Keratinocyte (primary cell): ENCODE measurements around the gene KIF3A. TPM values are rescaled to one million over a fixed set of nuclear protein-coding genes. Genes with fewer than 3 reads are reported as not detected.

Experiments used
- DNase-seq: peaks from one replicate; pipeline ENCODE4 v3.0.0-alpha.2; 2011; ENCODE audit warnings: low read depth, missing footprints, low spot score
- FAIRE-seq: peaks from 2 replicates; lab custom pipeline; 2011; peaks lifted over from hg19 to GRCh38; lab: Jason Lieb, UNC
- H2AFZ ChIP-seq: 2 replicates; pipeline ENCODE4 v1.6.0; 2012; ENCODE audit warnings: low read length, control low read depth, inconsistent platforms; ENCODE audit not compliant: control insufficient read depth
- H3K27ac ChIP-seq: 2 replicates; pipeline ENCODE4 v1.5.1; 2011; ENCODE audit warnings: low read length; ENCODE audit not compliant: control insufficient read depth, insufficient read depth
- H3K27me3 ChIP-seq: 3 replicates; pipeline ENCODE4 v1.6.0; 2011; ENCODE audit warnings: low read length; ENCODE audit not compliant: control insufficient read depth, insufficient read depth; ENCODE audit errors: extremely low read depth
- H3K36me3 ChIP-seq, 2 experiments: 2 replicates in 1 of 2; 3 replicates in 1 of 2; pipeline ENCODE4 v1.5.1; 2011; ENCODE audit warnings: low read length in 2 of 2, mild to moderate bottlenecking in 1 of 2; ENCODE audit not compliant: control insufficient read depth in 2 of 2, insufficient read depth in 2 of 2; ENCODE audit errors: extremely low read depth in 1 of 2
- H3K4me1 ChIP-seq: 3 replicates; pipeline ENCODE4 v1.5.1; 2011; ENCODE audit warnings: low read length; ENCODE audit not compliant: control insufficient read depth, insufficient read depth; ENCODE audit errors: extremely low read depth
- H3K4me2 ChIP-seq: 3 replicates; pipeline ENCODE4 v1.6.0; 2011; ENCODE audit warnings: low read depth, low read length; ENCODE audit not compliant: control insufficient read depth, insufficient read depth; ENCODE audit errors: extremely low read depth
- H3K4me3 ChIP-seq, 3 experiments: fragments of 200-600 bp in 1 of 3; sonication (generic) in 1 of 3; 2 replicates in 2 of 3; 3 replicates in 1 of 3; pipeline ENCODE4 v1.5.1; 2011 to 2016; ENCODE audit warnings: low read length in 3 of 3, mild to moderate bottlenecking in 3 of 3, control low read depth in 2 of 3, inconsistent platforms in 1 of 3, low read depth in 1 of 3, mixed read lengths in 1 of 3, mixed run types in 1 of 3, moderate library complexity in 1 of 3; ENCODE audit not compliant: control insufficient read depth in 2 of 3, insufficient read depth in 2 of 3; ENCODE audit errors: extremely low read depth in 1 of 3
- H3K79me2 ChIP-seq: 2 replicates; pipeline ENCODE4 v1.6.0; 2012; ENCODE audit warnings: low read length; ENCODE audit not compliant: control insufficient read depth, insufficient read depth
- H3K9ac ChIP-seq: 3 replicates; pipeline ENCODE4 v1.6.0; 2011; ENCODE audit warnings: low read length; ENCODE audit not compliant: control insufficient read depth, insufficient read depth; ENCODE audit errors: extremely low read depth
- H3K9me1 ChIP-seq: 3 replicates; pipeline ENCODE4 v1.6.0; 2011; ENCODE audit warnings: low read length; ENCODE audit not compliant: control insufficient read depth, insufficient read depth; ENCODE audit errors: extremely low read depth
- H3K9me3 ChIP-seq: 2 replicates; pipeline ENCODE4 v1.5.1; 2012; ENCODE audit warnings: low read depth, low read length; ENCODE audit not compliant: control insufficient read depth
- H4K20me1 ChIP-seq: 3 replicates; pipeline ENCODE4 v1.6.0; 2011; ENCODE audit warnings: low read length; ENCODE audit not compliant: control insufficient read depth, insufficient read depth; ENCODE audit errors: extremely low read depth
- EZH2 ChIP-seq: IDR thresholded peaks from one replicate; pipeline ENCODE4 v1.6.1; 2012; ENCODE audit warnings: inconsistent platforms, mild to moderate bottlenecking, low read length, moderate library complexity
- dilution Hi-C: fragments of 300-500 bp; cut with MboI; formaldehyde crosslinking; loops from one replicate; pipeline ENCODE4 v1.7.0; 2020; ENCODE audit warnings: low sequenced_read_pairs; ENCODE audit not compliant: extremely low pct_ligation_motif_present
- polyA plus RNA-seq, 5 experiments: library from polyadenylated mRNA; depleted of rRNA in 3 of 5; stranded (reverse) in 3 of 5; stranded (forward) in 1 of 5; unstranded in 1 of 5; fragments of >200 nt; gene quantifications; 1 replicate in 1 of 5; 2 replicates in 3 of 5; 3 replicates in 1 of 5; pipeline versions ENCODE4 v1.2.1 to v1.2.3, GENCODE V29; 2011 to 2012; ENCODE audit warnings: missing spikeins in 2 of 5, low read depth in 1 of 5, low replicate concordance in 1 of 5
- TF ChIP-seq, protein P1 (sequence below), 3 experiments: IDR thresholded peaks in 1 of 3; conservative IDR thresholded peaks in 1 of 3; optimal IDR thresholded peaks in 1 of 3; 2 replicates in 2 of 3; 3 replicates in 1 of 3; pipeline versions ENCODE3 to v1.5.1; 2011; ENCODE audit warnings: low read length in 3 of 3, mild to moderate bottlenecking in 3 of 3, moderate library complexity in 2 of 3, control low read depth in 1 of 3, inconsistent platforms in 1 of 3; ENCODE audit not compliant: insufficient read depth in 2 of 3; ENCODE audit errors: extremely low read depth in 1 of 3

The KIF3A gene
- polyA plus RNA-seq, 1 donor (not counting 4 experiments of a cell fraction or from before 2014, with no cell fraction given): 15.4 TPM

DNA sequence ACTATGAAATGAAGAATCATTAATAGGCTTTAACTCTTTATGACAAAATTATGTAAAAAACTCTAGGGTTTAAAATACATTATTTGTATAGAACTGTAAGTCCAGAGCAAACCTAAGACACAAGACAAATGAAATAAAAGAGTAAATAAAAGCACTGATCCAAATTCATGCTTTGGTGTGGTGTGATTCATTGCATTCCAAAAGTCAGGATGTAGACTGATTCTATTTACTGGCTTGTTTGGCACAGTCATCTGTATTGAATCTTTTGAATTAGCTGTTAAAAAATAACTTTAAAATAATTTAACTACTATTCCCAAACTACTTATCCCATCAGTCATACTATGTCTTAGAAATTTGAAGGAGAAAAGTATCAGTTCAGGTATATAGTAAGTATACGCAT lies 32.5 kb downstream of the KIF3A start:
- Histone ChIP-seq H3K4me3 (no peak overlapping the region), H3K27me3 (no peaks in the 10 kb centered on the region), H2AFZ (no peak overlapping the region), H3K79me2 (no peaks in the 10 kb centered on the region), H3K9me3 (no peaks in the 10 kb centered on the region), H3K36me3 (peaks cover 2 to 7% of the 10 kb centered on the region in 2 experiments), H3K4me1 (no peaks in the 10 kb centered on the region), H4K20me1 (no peaks in the 10 kb centered on the region), H3K9ac (no peak overlapping the region), H3K4me2 (no peak overlapping the region), H3K9me1 (no peaks in the 10 kb centered on the region), H3K27ac (no peak overlapping the region)
- dilution Hi-C loops: no loop called here
- TF ChIP-seq, protein P1, sequence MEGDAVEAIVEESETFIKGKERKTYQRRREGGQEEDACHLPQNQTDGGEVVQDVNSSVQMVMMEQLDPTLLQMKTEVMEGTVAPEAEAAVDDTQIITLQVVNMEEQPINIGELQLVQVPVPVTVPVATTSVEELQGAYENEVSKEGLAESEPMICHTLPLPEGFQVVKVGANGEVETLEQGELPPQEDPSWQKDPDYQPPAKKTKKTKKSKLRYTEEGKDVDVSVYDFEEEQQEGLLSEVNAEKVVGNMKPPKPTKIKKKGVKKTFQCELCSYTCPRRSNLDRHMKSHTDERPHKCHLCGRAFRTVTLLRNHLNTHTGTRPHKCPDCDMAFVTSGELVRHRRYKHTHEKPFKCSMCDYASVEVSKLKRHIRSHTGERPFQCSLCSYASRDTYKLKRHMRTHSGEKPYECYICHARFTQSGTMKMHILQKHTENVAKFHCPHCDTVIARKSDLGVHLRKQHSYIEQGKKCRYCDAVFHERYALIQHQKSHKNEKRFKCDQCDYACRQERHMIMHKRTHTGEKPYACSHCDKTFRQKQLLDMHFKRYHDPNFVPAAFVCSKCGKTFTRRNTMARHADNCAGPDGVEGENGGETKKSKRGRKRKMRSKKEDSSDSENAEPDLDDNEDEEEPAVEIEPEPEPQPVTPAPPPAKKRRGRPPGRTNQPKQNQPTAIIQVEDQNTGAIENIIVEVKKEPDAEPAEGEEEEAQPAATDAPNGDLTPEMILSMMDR (optimal IDR thresholded peaks at IDR 0.05 in 1 of 3, IDR thresholded peaks at IDR 0.05 in 1 of 3, conservative IDR thresholded peaks at IDR 0.05 in 1 of 3; ENCODE audit: extremely low read depth in 1 of 3, insufficient read depth in 2 of 3, low read length in 3 of 3): no peak
- TF ChIP-seq EZH2: no peak
- DNase-seq: no peak
- FAIRE-seq: no peak

- no peaks in the 10 kb centered on the region for H3K4me1 ChIP-seq
- dilution Hi-C loops: no loop called here
- no peak for DNase-seq
- no peak overlapping the region for H3K9ac ChIP-seq
- no peak overlapping the region for H2AFZ ChIP-seq
- no peak overlapping the region for H3K4me3 ChIP-seq
- H3K27me3 ChIP-seq: no peaks in the 10 kb centered on the region
- H3K9me3 ChIP-seq: no peaks in the 10 kb centered on the region
- no peak overlapping the region for H3K4me2 ChIP-seq
- TF ChIP-seq EZH2: no peak
- TF ChIP-seq, protein P1 (optimal IDR thresholded peaks at IDR 0.05 in 1 of 3, IDR thresholded peaks at IDR 0.05 in 1 of 3, conservative IDR thresholded peaks at IDR 0.05 in 1 of 3; ENCODE audit: extremely low read depth in 1 of 3, insufficient read depth in 2 of 3, low read length in 3 of 3): no peak
- H3K36me3 ChIP-seq: peaks cover 4 to 6% of the 10 kb centered on the region in 2 experiments
- no peaks in the 10 kb centered on the region for H3K79me2 ChIP-seq
- no peak for FAIRE-seq
- no peaks in the 10 kb centered on the region for H4K20me1 ChIP-seq
- no peak overlapping the region for H3K27ac ChIP-seq
- no peaks in the 10 kb centered on the region for H3K9me1 ChIP-seq
Measured at GRCh38 chr5:132695956-132696355, 41.4 kb downstream of the KIF3A start.
